Vagina (tissue), 2 donors: Measurements from ENCODE around the gene FUT8.

Experiments used
- CTCF ChIP-seq, 3 experiments: fragments of 450-650 bp in 2 of 3; fragments of 200-600 bp in 1 of 3; sonication (generic) in 1 of 3; IDR thresholded peaks; one replicate each; pipeline ENCODE4 v1.5.1; 2017 to 2019; ENCODE audit warnings: antibody characterized with exemption in 3 of 3, mild to moderate bottlenecking in 2 of 3, moderate library complexity in 2 of 3
- POLR2A ChIP-seq, 2 donors: fragments of 450-650 bp; IDR thresholded peaks; one replicate each; pipeline ENCODE4 v1.6.1; 2017; ENCODE audit warnings: antibody characterized with exemption in 2 of 2, mild to moderate bottlenecking in 2 of 2, moderate library complexity in 2 of 2

- no peak for TF ChIP-seq POLR2A (IDR thresholded peaks at IDR 0.05)
- no peak for TF ChIP-seq CTCF (IDR thresholded peaks at IDR 0.05)
Observed at GRCh38 chr14:65483647-65484046, 71.1 kb downstream of the FUT8 start.
